ENCODE data around the gene KIF26B. TPM values are rescaled to one million over a fixed set of nuclear protein-coding genes. Genes with fewer than 3 reads are reported as not detected.

The KIF26B gene
- total RNA-seq, 1 donor from 2014 or later, result 3.4 TPM

DNA sequence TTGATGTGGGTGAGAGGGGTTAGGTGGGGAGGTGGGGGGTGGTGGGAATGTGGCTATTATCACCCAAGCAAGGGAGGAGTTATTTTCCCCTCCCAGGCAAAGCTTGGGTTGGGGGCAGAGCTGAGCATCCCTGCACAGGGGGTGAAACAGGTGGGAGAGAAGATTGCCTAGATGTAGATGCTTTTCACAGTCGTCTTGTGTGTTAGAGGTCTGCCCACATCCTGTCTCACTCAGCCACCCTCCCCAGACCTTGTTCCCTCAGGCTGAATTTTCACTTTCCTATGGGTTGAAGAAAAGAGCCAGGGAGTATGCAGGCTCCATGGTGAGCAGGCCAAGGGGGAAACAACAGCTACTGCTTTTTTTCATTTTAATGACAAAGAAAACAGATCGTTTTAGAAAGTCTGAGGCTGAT, 223.5 kb downstream of the KIF26B start:
- Mint-ChIP-seq H3K36me3 (ENCODE audit: low read depth, unreplicated experiment) (no peaks in the 10 kb centered on the region), H3K9me3 (ENCODE audit: unreplicated experiment) (no peaks in the 10 kb centered on the region), H3K27me3 (ENCODE audit: unreplicated experiment) (peaks cover 1% of the 10 kb centered on the region), H3K4me1 (ENCODE audit: unreplicated experiment) (no peaks in the 10 kb centered on the region), H3K4me3 (ENCODE audit: unreplicated experiment) (no peak overlapping the region), H3K27ac (ENCODE audit: unreplicated experiment) (no peak overlapping the region)
- no peak for DNase-seq (ENCODE audit: low spot score)
- no peak for TF ChIP-seq CTCF (IDR thresholded peaks at IDR 0.05; ENCODE audit: unreplicated experiment)

GRCh38 chr1:245378745-245379144, 224.0 kb downstream of the KIF26B start:
- no peak for DNase-seq (ENCODE audit: low spot score)
- H3K4me1 Mint-ChIP-seq (ENCODE audit: unreplicated experiment), result no peaks in the 10 kb centered on the region
- TF ChIP-seq CTCF (IDR thresholded peaks at IDR 0.05; ENCODE audit: unreplicated experiment), result no peak
- H3K27ac Mint-ChIP-seq (ENCODE audit: unreplicated experiment), result no peak overlapping the region
- no peaks in the 10 kb centered on the region for H3K9me3 Mint-ChIP-seq (ENCODE audit: unreplicated experiment)
- peaks cover 1% of the 10 kb centered on the region for H3K27me3 Mint-ChIP-seq (ENCODE audit: unreplicated experiment)
- H3K4me3 Mint-ChIP-seq (ENCODE audit: unreplicated experiment), result no peak overlapping the region
- no peaks in the 10 kb centered on the region for H3K36me3 Mint-ChIP-seq (ENCODE audit: low read depth, unreplicated experiment)

DNA sequence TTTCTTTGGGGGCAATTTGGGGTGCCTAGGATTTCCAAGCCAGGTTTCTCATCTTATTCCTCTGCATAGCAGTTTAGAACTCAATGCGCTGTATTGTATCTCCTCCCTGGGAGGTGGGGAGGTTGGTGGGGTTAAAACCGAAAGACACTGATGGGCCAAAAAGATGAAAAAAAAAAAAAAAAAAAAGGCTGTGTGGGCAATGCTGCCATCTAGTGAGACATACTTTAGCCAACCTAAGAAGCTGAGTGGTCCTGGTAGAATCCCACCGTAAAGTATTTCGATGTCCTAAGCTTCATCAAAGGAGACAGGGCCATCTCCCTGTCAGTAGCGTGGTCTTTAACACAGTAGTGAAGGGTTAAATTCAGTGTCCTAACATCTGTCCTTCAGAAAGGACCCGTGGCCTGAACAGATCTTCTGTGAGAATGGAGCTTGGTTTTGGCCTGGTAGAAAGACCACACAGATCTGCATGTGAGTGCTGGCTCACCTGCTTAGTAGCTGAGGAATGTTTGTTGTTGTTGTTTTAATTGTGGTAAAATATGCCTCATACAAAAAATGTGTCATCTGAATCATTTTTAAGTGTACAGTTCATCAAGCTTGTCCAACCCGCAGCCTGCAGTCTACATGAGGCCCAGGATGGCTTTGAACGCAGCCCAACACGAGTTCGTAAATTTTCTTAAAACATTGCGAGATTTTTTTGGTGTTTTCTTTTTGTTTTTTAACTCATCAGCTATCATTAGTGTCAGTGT, 226.2 kb downstream of the KIF26B start:
- Mint-ChIP-seq H3K9me3 (ENCODE audit: unreplicated experiment) (no peaks in the 10 kb centered on the region), H3K4me3 (ENCODE audit: unreplicated experiment) (no peak overlapping the region), H3K36me3 (ENCODE audit: low read depth, unreplicated experiment) (no peaks in the 10 kb centered on the region), H3K4me1 (ENCODE audit: unreplicated experiment) (no peaks in the 10 kb centered on the region), H3K27ac (ENCODE audit: unreplicated experiment) (no peak overlapping the region), H3K27me3 (ENCODE audit: unreplicated experiment) (peaks cover 1% of the 10 kb centered on the region)
- peak; percentile 31 for TF ChIP-seq CTCF (IDR thresholded peaks at IDR 0.05; ENCODE audit: unreplicated experiment)
- no peak for DNase-seq (ENCODE audit: low spot score)

DNA sequence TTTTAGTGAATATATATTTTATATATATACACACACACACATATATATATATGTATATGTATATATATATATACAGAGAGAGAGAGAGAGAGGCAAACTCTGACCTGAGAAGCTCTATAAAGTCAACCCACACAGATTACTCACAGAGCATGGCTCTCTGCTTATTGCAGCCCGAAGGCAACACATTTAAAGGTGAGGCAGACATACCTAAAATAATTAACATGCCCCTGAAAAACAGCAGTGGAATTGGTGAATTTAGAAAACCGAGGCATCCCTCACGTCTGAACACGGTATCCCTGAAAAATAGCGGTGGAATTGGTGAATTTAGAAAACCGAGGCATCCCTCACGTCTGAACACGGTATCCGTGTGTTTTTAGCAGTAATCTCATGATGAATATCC, 228.2 kb downstream of the KIF26B start:
- H3K27ac Mint-ChIP-seq (ENCODE audit: unreplicated experiment), result no peak overlapping the region
- no peak overlapping the region for H3K4me3 Mint-ChIP-seq (ENCODE audit: unreplicated experiment)

More for the DNA sequence above, 228.2 kb downstream of the KIF26B start:
- no peak for DNase-seq (ENCODE audit: low spot score)
- no peak for TF ChIP-seq CTCF (IDR thresholded peaks at IDR 0.05; ENCODE audit: unreplicated experiment)
- no peaks in the 10 kb centered on the region for H3K36me3 Mint-ChIP-seq (ENCODE audit: low read depth, unreplicated experiment)
- H3K27me3 Mint-ChIP-seq (ENCODE audit: unreplicated experiment), result no peaks in the 10 kb centered on the region
- H3K9me3 Mint-ChIP-seq (ENCODE audit: unreplicated experiment), result no peaks in the 10 kb centered on the region
- no peaks in the 10 kb centered on the region for H3K4me1 Mint-ChIP-seq (ENCODE audit: unreplicated experiment)
